HS-27A (cell line): ENCODE results near the gene REG1B.

Experiments used
- DNase-seq: peaks from one replicate; pipeline ENCODE4 v3.0.0-alpha.2; 2012; ENCODE audit warnings: low read depth, missing footprints

Gene REG1B, protein sequence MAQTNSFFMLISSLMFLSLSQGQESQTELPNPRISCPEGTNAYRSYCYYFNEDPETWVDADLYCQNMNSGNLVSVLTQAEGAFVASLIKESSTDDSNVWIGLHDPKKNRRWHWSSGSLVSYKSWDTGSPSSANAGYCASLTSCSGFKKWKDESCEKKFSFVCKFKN

GRCh38 chr2:79087785-79088364 is at the start of gene REG1B:
TSS of gene REG1B (minus strand) at chr2:79087993. CDS start at chr2:79087612, 381 bp downstream.
- no peak for DNase-seq

GRCh38 chr2:79131687-79132086 is 43.9 kb upstream of the REG1B start:
- no peak for DNase-seq

DNA sequence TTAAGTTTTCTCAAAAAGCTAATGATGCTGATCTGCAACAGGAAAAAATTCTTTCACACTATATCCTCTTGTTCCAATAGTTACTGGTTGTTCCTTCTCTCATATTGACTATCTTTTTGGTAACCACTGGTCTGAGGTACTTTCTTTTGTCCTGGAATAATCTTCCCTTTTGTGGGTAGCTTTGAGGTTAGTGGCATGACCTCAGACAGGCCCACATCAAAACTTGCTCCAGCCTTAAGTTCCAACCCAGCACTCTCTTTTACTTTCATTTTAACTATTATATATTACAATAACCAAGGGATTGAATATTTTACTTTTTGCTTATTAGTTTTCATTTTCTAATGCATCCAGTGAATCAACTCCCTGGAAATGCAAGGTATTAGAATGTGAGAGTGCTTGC is 42.0 kb upstream of the REG1B start:
- no peak for DNase-seq

DNA sequence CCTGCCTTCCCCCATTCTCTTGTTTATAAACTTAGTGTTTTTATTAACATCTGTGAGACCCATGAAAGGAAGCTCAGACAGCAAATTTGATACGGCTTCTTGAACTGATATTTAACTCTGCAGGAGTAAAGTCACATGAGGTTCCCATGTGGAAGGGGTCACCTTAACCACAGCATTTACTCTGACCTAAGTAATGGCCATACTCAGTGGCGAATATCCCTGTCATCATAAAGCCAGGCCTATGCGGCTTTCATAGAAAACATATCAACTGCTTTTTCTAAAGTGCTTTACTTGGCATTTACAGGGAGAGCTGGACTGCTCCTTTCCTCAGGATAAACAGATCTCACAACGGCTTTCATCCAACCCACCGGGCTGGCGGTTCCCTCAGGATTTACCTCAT is 41.5 kb upstream of the REG1B start:
- no peak for DNase-seq

- DNase-seq: no peak
These were observed 40.6 kb upstream of the REG1B start for GRCh38 chr2:79128406-79128805.

DNA sequence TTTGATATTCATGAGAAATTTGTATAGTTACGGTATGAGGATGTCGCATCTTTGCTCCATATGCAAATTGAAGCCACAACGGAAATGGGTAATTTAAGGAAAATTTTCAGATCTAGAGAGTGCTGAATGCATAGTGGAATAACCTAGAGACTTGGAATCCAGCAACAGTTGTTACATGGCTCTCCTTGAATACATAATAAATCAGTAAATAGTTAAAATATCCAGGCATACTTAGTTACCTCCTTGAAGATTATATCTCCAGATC is 37.9 kb upstream of the REG1B start:
- DNase-seq: no peak

DNA sequence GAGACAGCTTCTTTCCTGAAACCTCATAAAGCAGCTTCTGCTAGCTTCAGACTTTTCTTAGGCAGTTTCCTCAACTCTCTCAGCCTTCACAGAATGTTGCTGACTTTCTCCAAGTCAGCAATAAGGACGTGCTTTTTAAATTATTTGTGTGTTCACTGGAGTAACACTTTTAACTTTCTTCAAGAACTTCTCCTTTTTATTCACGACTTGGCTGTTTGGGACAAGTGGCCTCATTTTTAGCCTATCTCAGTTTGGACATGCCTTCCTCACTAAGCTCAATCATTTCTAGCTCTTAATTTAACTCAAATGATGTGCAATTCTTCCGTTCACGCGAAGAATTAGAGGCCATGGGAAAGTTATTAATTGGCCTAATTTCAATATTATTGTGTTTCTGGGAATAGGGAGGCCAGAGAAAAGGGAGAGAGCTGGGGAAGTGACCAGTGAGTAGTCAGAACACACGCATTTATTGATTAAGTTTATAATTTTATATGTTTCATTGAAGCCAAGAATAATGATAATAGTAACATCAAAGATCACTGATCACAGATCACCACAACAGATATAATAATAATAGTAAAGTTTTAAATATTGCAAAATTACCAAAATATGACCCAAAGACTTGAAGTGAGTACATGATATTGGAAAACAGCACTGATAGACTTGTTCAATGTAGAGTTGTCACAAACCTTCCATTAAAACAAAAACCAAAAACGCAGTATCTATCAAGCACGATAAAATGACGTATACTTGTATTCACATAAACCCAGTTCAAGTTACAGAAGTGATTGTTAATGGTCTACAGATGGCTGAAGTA is 37.3 kb upstream of the REG1B start:
- DNase-seq: no peak

DNA sequence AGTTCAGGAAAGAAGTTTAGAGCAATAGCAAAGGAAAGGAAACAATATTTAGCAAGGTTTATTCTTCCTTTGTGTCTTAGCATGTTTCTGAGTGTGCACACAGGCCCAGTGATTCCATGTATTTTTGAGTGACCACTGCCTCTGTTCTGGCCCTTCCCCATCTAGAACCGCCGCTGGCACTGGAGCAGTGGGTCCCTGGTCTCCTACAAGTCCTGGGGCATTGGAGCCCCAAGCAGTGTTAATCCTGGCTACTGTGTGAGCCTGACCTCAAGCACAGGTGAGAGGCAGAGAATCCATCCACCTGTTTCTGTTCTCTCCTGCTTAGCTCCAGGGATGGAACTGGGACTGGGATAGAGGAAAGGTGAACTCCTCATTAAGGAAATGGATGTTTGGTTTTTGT is 34.9 kb upstream of the REG1B start:
- no peak for DNase-seq

GRCh38 chr2:79120194-79120713 is 32.5 kb upstream of the REG1B start, which contains the start of gene REG1A:
TSS of gene REG1A (plus strand) at chr2:79120488. CDS start at chr2:79120862, 374 bp downstream.
- no peak for DNase-seq

GRCh38 chr2:79116997-79117928 is 29.5 kb upstream of the REG1B start:
- no peak for DNase-seq

DNA sequence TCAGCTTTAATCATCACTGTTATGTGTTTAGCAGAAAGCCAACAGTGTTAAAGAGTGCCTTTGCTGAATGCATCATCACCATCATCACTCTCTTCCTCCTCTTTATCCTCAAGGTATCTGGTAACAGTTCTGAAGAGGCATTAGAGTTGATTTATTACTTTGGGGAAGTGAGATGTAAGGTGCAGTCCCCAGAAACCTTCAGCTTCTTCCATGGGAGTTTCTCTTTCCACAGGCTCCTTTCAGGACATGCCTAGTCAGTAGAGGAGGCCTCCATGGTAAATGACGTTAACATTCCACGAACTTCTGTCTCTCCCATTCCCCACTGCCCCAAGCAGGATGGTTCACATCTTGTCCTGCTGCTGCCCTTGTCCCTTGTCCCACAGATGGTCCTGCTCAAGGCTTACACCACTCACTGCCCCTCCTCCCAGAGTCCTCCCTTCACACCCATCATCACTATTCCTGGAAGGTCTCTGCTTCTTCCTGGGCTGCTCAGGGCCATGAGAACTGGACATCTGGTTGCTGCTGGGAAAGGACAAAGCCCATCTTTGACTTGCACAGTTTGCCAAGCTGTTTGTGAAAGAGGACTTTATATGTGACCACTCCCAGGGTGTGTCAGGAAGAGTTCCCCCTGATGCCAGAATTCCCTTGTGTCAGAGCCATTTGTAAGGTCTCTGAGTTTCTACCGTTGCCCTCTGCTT is 27.2 kb upstream of the REG1B start:
- DNase-seq: no peak

- no peak for DNase-seq
These were observed 24.5 kb upstream of the REG1B start for GRCh38 chr2:79112269-79112668.

- DNase-seq: no peak
These were observed 17.5 kb upstream of the REG1B start for GRCh38 chr2:79105259-79105658.

DNA sequence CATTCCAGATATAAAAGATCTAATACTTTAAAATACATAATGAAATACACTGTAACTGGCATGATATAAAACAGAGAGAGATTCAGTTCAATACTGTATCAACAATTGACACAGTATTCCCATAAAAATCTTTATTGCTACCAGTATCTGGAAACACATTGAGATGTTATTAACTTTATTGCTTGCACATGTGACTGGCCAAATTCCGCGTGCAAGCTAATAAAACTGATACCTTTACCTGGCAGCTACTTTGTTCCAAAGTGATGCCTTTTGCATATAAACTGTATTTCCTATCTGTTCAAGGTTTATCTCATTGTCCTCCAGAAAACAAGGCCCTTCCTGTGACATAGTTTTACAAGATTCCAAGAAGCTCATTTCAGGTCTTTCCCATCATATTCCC is 15.4 kb upstream of the REG1B start:
- no peak for DNase-seq

- DNase-seq: no peak
These were observed 13.2 kb upstream of the REG1B start for GRCh38 chr2:79101024-79101423.

DNA sequence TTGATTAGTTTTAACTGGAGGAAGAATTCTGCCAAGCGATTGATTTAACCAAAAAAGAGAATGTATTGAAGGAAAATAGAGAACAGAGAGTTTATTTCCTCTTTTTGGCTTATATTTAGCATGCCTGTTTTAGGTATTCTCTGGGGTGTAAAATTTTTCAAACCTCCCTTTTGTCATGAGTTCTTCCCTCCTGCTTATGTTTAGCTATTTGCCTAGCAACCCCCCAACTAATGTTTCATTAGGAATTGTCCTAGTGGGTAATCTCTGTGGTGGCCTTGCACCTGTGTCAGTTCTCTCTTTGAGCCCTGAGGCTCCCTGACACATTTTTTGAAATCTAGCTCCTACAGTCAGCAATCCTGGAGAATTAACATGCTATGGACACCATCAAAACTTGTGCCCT is 12.5 kb upstream of the REG1B start:
- no peak for DNase-seq

DNA sequence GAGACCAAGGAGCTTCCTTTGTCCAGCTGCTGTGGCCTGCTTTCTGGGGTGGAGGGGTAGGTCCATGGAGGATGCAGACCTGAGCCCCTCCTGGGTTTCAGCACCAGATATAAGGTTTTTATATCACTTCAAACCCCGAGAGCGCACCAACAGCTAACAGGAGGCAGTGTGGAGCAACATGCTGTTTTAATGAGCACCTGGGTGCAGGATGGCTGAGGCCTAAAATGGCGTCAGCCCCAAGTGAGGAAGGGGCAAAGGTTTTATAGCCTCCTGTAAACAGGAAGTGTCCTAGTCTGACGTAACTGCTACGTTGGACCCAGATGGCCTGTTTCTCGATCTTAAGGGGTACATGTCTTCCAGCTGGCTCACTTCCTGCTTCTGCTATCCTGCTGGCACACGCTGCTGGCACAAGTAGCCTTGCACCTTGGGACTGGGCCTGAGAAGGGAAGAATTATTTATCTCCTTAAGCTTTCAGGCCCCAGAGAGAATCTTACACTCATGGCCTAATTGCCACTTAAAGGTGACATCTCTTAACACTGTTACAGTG is 11.4 kb upstream of the REG1B start:
- no peak for DNase-seq

DNA sequence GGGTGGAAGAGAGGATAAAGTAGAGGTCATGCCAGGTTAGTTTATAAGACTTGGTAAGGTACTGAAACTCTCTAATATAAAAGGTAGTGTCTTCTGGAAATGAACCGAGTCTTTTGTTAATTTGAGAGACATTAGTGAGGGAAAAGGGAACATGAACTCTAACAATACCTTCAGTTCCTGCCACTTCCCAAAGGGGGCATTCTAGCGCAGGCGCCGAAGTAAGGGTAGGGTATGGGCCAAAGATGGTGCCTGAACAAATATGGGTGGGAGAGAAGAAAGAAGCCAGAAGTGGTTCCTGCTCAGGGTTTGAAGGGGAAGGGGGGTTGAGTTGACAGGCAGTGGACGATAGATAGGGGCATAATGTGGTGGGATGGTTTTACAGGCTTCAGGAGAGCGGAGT is 10.1 kb upstream of the REG1B start:
- no peak for DNase-seq

DNA sequence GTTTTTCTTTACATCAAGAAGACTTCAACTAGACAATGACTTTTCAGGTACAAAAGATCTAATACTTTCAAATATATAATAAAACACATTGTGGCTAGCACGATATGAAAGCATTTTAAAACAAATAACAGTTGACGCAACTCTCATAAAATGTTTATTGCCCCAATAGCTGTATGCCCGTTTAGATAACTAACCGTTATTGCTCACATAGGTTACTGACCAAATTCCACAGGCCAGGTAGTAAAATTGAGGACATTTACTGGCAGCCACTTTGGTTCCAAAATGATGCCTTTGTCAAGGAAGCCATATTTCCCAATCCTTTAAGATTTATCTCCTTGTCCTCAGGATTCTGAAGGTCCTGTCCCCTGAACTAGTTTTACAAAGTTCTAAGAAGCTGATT is 2.9 kb upstream of the REG1B start:
- no peak for DNase-seq

DNA sequence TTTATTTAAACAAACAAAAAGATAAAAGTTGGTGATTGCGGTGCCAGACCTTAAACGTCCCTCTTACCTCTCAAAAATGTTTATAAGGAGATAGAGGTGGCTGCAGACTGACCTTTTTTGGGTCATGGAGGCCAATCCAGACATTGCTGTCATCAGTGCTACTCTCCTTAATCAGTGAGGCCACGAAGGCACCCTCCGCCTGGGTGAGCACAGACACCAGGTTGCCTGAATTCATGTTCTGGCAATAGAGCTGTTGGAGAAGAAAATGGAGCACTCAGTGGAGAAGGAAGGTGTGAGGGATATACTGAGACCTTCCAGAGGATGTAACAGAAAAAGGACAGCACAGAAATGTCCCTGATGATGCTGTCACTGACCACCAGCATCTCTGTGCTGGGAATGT is 1.5 kb downstream of the REG1B start:
- no peak for DNase-seq

GRCh38 chr2:79085382-79085781 is 2.4 kb downstream of the REG1B start:
- DNase-seq: no peak
